Measurements from ENCODE around the gene CFLAR.

GRCh38 chr2:201093573-201093972 is 22.4 kb upstream of the CFLAR start:
- no peak for TF ChIP-seq HCFC1 (IDR thresholded peaks at IDR 0.05; ENCODE audit: low read depth, low read length)
- TF ChIP-seq EZH2 (IDR thresholded peaks at IDR 0.05; ENCODE audit: borderline replicate concordance, low read depth, low read length) = no peak
- TF ChIP-seq XRCC4 (IDR thresholded peaks at IDR 0.05; ENCODE audit: extremely low read depth, insufficient read depth, insufficient read length) = no peak
- TF ChIP-seq CTCF (IDR thresholded peaks at IDR 0.05 in 2 of 3, conservative IDR thresholded peaks at IDR 0.05 in 1 of 3; ENCODE audit: insufficient read depth in 2 of 3, low read depth in 1 of 3, low read length in 3 of 3) = no peak
- TF ChIP-seq SOX6 (IDR thresholded peaks at IDR 0.05) = no peak
- no peak for TF ChIP-seq MYBL2 (IDR thresholded peaks at IDR 0.05; ENCODE audit: low read depth)
- no peak for TF ChIP-seq MYBL2 (CRISPR knock-in tag; IDR thresholded peaks at IDR 0.05; ENCODE audit: borderline replicate concordance)
- TF ChIP-seq, protein P1, sequence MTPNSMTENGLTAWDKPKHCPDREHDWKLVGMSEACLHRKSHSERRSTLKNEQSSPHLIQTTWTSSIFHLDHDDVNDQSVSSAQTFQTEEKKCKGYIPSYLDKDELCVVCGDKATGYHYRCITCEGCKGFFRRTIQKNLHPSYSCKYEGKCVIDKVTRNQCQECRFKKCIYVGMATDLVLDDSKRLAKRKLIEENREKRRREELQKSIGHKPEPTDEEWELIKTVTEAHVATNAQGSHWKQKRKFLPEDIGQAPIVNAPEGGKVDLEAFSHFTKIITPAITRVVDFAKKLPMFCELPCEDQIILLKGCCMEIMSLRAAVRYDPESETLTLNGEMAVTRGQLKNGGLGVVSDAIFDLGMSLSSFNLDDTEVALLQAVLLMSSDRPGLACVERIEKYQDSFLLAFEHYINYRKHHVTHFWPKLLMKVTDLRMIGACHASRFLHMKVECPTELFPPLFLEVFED (CRISPR knock-in tag; conservative IDR thresholded peaks at IDR 0.05) = no peak
- no peak for TF ChIP-seq YY1 (IDR thresholded peaks at IDR 0.05; ENCODE audit: borderline replicate concordance in 1 of 3, control insufficient read depth in 1 of 3, extremely low read depth in 1 of 3, insufficient read depth in 3 of 3, insufficient read length in 1 of 3, insufficient replicate concordance in 2 of 3, low read depth in 1 of 3, low read length in 2 of 3)
- no peak for TF ChIP-seq ZNF224 (CRISPR knock-in tag; IDR thresholded peaks at IDR 0.05)

Measured in K562 (cell line).